HEK293 (cell line): ENCODE results near the gene EVI5L.

Experiments used
- CTCF ChIA-PET: fragments of 350-600 bp; formaldehyde crosslinking; extraction: SDS; loops from one replicate; lab custom pipeline; 2021; ENCODE audit warnings: antibody characterized with exemption; lab: Yijun Ruan, JAX
- POLR2A ChIA-PET: fragments of 300-600 bp; formaldehyde crosslinking; extraction: SDS; loops from one replicate; lab custom pipeline; 2020; ENCODE audit warnings: antibody characterized with exemption, inconsistent platforms; lab: Yijun Ruan, JAX
- H3K27ac ChIP-seq: fragments of 200-500 bp; sonication (Bioruptor generic); 2 replicates; pipeline ENCODE4 v1.5.1; 2014; ENCODE audit warnings: low read depth, low read length, control low read depth, inconsistent platforms; ENCODE audit errors: extremely low read depth
- H3K36me3 ChIP-seq, 2 experiments: fragments of 200-500 bp in 1 of 2; sonication (Bioruptor generic) in 1 of 2; 1 replicate in 1 of 2; 2 replicates in 1 of 2; pipeline ENCODE4 v1.5.1; 2014 to 2017; ENCODE audit warnings: inconsistent platforms in 2 of 2, low read length in 2 of 2; ENCODE audit not compliant: control insufficient read depth in 2 of 2, insufficient read depth in 1 of 2
- H3K4me1 ChIP-seq: fragments of 200-500 bp; sonication (Bioruptor generic); 2 replicates; pipeline ENCODE4 v1.5.1; 2014; ENCODE audit warnings: mild to moderate bottlenecking, low read length, inconsistent platforms; ENCODE audit not compliant: control insufficient read depth, insufficient read depth
- H3K4me3 ChIP-seq: 2 replicates; pipeline ENCODE4 v1.5.1; 2011; ENCODE audit warnings: low read depth, mild to moderate bottlenecking, control low read depth, low read length, moderate library complexity
- H3K9me3 ChIP-seq: fragments of 200-500 bp; sonication (Bioruptor generic); 2 replicates; pipeline ENCODE4 v1.5.1; 2014; ENCODE audit warnings: low read depth, low read length, inconsistent platforms; ENCODE audit not compliant: control insufficient read depth, insufficient read depth
- GLIS2 ChIP-seq: fragments of 450-650 bp; formaldehyde crosslinking; IDR thresholded peaks from 2 replicates; pipeline ENCODE4 v1.5.1; 2016; ENCODE audit warnings: missing biosample characterization, missing genetic modification characterization
- HIC1 ChIP-seq: fragments of 450-650 bp; formaldehyde crosslinking; IDR thresholded peaks from 2 replicates; pipeline ENCODE4 v1.5.1; 2016; ENCODE audit warnings: missing biosample characterization, missing genetic modification characterization
- KLF16 ChIP-seq: fragments of 450-650 bp; formaldehyde crosslinking; IDR thresholded peaks from 2 replicates; pipeline ENCODE4 v1.5.1; 2017; ENCODE audit warnings: missing biosample characterization, missing genetic modification characterization
- KLF9 ChIP-seq: fragments of 450-650 bp; formaldehyde crosslinking; IDR thresholded peaks from 2 replicates; pipeline ENCODE4 v1.5.1; 2016; ENCODE audit warnings: missing biosample characterization, missing genetic modification characterization, low read depth
- OSR2 ChIP-seq: fragments of 450-650 bp; formaldehyde crosslinking; IDR thresholded peaks from 2 replicates; pipeline ENCODE4 v1.5.1; 2016; ENCODE audit warnings: missing biosample characterization, missing genetic modification characterization
- PRDM1 ChIP-seq: fragments of 450-650 bp; formaldehyde crosslinking; IDR thresholded peaks from 2 replicates; pipeline ENCODE4; 2016; ENCODE audit warnings: missing biosample characterization, missing genetic modification characterization
- ZBTB8A ChIP-seq: fragments of 450-650 bp; formaldehyde crosslinking; IDR thresholded peaks from 2 replicates; pipeline ENCODE4 v1.5.1; 2016; ENCODE audit warnings: missing biosample characterization, missing genetic modification characterization
- ZNF112 ChIP-seq: fragments of 450-650 bp; formaldehyde crosslinking; IDR thresholded peaks from 2 replicates; pipeline ENCODE4 v1.5.0; 2017; ENCODE audit warnings: missing biosample characterization, missing genetic modification characterization
- ZNF121 ChIP-seq: fragments of 450-650 bp; formaldehyde crosslinking; IDR thresholded peaks from 2 replicates; pipeline ENCODE4 v1.5.1; 2016; ENCODE audit warnings: missing biosample characterization, missing genetic modification characterization
- ZNF239 ChIP-seq: fragments of 450-650 bp; formaldehyde crosslinking; IDR thresholded peaks from 2 replicates; pipeline ENCODE4 v1.5.1; 2016; ENCODE audit warnings: missing biosample characterization, missing genetic modification characterization
- ZNF24 ChIP-seq: fragments of 450-650 bp; formaldehyde crosslinking; IDR thresholded peaks from 2 replicates; pipeline ENCODE4 v1.5.1; 2016; ENCODE audit warnings: missing biosample characterization, missing genetic modification characterization
- ZNF530 ChIP-seq: fragments of 450-650 bp; formaldehyde crosslinking; IDR thresholded peaks from 2 replicates; pipeline ENCODE4 v1.5.1; 2016; ENCODE audit warnings: low read depth, missing biosample characterization, missing genetic modification characterization
- ZNF555 ChIP-seq: fragments of 450-650 bp; formaldehyde crosslinking; conservative IDR thresholded peaks from 2 replicates; pipeline ENCODE4 v1.5.1; 2017; ENCODE audit warnings: missing biosample characterization, mild to moderate bottlenecking, missing genetic modification characterization, inconsistent platforms
- ZNF585B ChIP-seq: fragments of 450-650 bp; formaldehyde crosslinking; IDR thresholded peaks from 2 replicates; pipeline ENCODE4 v1.5.1; 2016; ENCODE audit warnings: missing biosample characterization, missing genetic modification characterization
- ZNF600 ChIP-seq: fragments of 450-650 bp; formaldehyde crosslinking; IDR thresholded peaks from 2 replicates; pipeline ENCODE4 v1.5.1; 2016; ENCODE audit warnings: missing biosample characterization, missing genetic modification characterization
- ZNF792 ChIP-seq: fragments of 450-650 bp; formaldehyde crosslinking; IDR thresholded peaks from 2 replicates; pipeline ENCODE4 v1.5.1; 2016; ENCODE audit warnings: missing biosample characterization, missing genetic modification characterization
- TF ChIP-seq, protein P1 (sequence below): fragments of 450-650 bp; formaldehyde crosslinking; IDR thresholded peaks from 2 replicates; pipeline ENCODE4 v1.5.1; 2016; ENCODE audit warnings: missing biosample characterization, missing genetic modification characterization, borderline replicate concordance

EVI5L gene

GRCh38 chr19:7894612-7895309 lies 64.7 kb downstream of the EVI5L start (continued):
- TF ChIP-seq, protein P1, sequence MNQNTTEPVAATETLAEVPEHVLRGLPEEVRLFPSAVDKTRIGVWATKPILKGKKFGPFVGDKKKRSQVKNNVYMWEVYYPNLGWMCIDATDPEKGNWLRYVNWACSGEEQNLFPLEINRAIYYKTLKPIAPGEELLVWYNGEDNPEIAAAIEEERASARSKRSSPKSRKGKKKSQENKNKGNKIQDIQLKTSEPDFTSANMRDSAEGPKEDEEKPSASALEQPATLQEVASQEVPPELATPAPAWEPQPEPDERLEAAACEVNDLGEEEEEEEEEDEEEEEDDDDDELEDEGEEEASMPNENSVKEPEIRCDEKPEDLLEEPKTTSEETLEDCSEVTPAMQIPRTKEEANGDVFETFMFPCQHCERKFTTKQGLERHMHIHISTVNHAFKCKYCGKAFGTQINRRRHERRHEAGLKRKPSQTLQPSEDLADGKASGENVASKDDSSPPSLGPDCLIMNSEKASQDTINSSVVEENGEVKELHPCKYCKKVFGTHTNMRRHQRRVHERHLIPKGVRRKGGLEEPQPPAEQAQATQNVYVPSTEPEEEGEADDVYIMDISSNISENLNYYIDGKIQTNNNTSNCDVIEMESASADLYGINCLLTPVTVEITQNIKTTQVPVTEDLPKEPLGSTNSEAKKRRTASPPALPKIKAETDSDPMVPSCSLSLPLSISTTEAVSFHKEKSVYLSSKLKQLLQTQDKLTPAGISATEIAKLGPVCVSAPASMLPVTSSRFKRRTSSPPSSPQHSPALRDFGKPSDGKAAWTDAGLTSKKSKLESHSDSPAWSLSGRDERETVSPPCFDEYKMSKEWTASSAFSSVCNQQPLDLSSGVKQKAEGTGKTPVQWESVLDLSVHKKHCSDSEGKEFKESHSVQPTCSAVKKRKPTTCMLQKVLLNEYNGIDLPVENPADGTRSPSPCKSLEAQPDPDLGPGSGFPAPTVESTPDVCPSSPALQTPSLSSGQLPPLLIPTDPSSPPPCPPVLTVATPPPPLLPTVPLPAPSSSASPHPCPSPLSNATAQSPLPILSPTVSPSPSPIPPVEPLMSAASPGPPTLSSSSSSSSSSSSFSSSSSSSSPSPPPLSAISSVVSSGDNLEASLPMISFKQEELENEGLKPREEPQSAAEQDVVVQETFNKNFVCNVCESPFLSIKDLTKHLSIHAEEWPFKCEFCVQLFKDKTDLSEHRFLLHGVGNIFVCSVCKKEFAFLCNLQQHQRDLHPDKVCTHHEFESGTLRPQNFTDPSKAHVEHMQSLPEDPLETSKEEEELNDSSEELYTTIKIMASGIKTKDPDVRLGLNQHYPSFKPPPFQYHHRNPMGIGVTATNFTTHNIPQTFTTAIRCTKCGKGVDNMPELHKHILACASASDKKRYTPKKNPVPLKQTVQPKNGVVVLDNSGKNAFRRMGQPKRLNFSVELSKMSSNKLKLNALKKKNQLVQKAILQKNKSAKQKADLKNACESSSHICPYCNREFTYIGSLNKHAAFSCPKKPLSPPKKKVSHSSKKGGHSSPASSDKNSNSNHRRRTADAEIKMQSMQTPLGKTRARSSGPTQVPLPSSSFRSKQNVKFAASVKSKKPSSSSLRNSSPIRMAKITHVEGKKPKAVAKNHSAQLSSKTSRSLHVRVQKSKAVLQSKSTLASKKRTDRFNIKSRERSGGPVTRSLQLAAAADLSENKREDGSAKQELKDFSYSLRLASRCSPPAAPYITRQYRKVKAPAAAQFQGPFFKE (tag by site-specific recombination), result no peak
- TF ChIP-seq ZBTB8A (tag by site-specific recombination) (no peak), ZNF585B (tag by site-specific recombination) (no peak), ZNF530 (tag by site-specific recombination) (no peak), ZNF121 (no peak)

DNA sequence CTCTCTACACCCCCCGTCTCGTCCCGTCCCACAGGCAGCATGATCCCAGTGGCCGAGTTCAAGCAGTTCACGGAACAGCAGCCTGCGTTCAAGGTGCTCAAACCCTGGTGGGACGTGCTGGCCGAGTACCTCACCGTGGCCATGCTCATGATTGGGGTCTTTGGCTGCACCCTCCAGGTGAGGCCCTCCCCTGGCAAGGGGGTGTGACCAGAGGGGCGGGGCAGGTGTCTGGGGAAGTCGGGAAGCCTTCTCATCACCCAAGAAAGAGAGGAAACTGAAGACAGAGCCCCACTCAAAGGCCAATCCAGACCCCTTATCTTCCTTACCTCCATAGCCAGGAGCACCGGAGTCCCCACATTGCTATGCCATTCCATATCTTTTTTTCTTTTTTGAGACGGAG lies 65.5 kb downstream of the EVI5L start:
- POLR2A ChIA-PET, result no interaction called here
- H3K9me3 ChIP-seq, result no peaks in the 10 kb centered on the region
- no peak for TF ChIP-seq HIC1 (tag by site-specific recombination)
- 0 out of 2 replicates have a peak, but pooled peaks have one; percentile 19 for TF ChIP-seq GLIS2 (tag by site-specific recombination)
- no peak for TF ChIP-seq PRDM1 (tag by site-specific recombination)
- no peak for TF ChIP-seq KLF16
- no peak for TF ChIP-seq ZNF555 (tag by site-specific recombination)
- TF ChIP-seq OSR2 (tag by site-specific recombination), result no peak
- TF ChIP-seq ZNF792 (tag by site-specific recombination), result no peak
- TF ChIP-seq ZNF112 (tag by site-specific recombination), result no peak
- no peak for TF ChIP-seq ZNF600 (tag by site-specific recombination)
- TF ChIP-seq ZNF239, result no peak
- TF ChIP-seq KLF9 (tag by site-specific recombination), result peak; percentile 65
- TF ChIP-seq ZNF24 (tag by site-specific recombination), result no peak
- TF ChIP-seq, all 188 proteins: peak for 2
- Histone ChIP-seq H3K4me3 (no peak overlapping the region), H3K27ac (no peak overlapping the region), H3K36me3 (peaks cover 3 to 28% of the 10 kb centered on the region in 2 experiments; a peak in 2 of 3 replicates), H3K4me1 (peaks cover 5% of the 10 kb centered on the region; the same call in 1 of the 2 replicates)
- CTCF ChIA-PET, result no interaction called here
